ENCODE measurements around the gene PDXK.

Gene PDXK

GRCh38 chr21:43811262-43812105, 92.6 kb downstream of the PDXK start:
- no peak for TF ChIP-seq CTCF (IDR thresholded peaks at IDR 0.05; ENCODE audit: insufficient read depth, low read depth, low read length, missing control alignments)
- peak; percentile 18 for DNase-seq (ENCODE audit: low read depth)
- peak overlapping the region; percentile 38 for H3K4me3 ChIP-seq (ENCODE audit: low read length)
